Adrenal gland (tissue), 5 donors: Measurements from ENCODE around the gene ZNF438.

Experiments used
- CTCF ChIP-seq, 6 experiments: fragments of 450-650 bp in 4 of 6; fragments of 200-600 bp in 2 of 6; sonication (generic) in 1 of 6; IDR thresholded peaks; 1 replicate in 5 of 6; 2 replicates in 1 of 6; pipeline versions ENCODE4 v1.5.1 to v1.8.0; 2016 to 2021; ENCODE audit warnings: antibody characterized with exemption in 6 of 6, mild to moderate bottlenecking in 2 of 6, moderate library complexity in 1 of 6
- POLR2A ChIP-seq, 2 donors: fragments of 450-650 bp; IDR thresholded peaks; one replicate each; pipeline ENCODE4 v1.6.1; 2017; ENCODE audit warnings: antibody characterized with exemption in 2 of 2, mild to moderate bottlenecking in 2 of 2, moderate library complexity in 1 of 2
- donor health status: DM: no; HTN: no; CAD: no.

GRCh38 chr10:30833628-30833970, 198.1 kb downstream of the ZNF438 start:
- TF ChIP-seq CTCF (IDR thresholded peaks at IDR 0.05): no peak
- no peak for TF ChIP-seq POLR2A (IDR thresholded peaks at IDR 0.05)
